M059J (cell line): Measurements from ENCODE around the gene MCM3. TPM values are rescaled to one million over a fixed set of nuclear protein-coding genes. Genes with fewer than 3 reads are reported as not detected.

Experiments
- DNase-seq: peaks from one replicate; pipeline ENCODE4 v3.0.0-alpha.2; 2012; ENCODE audit warnings: low read depth
- total RNA-seq: library from RNA; depleted of rRNA; stranded (reverse); fragments of >200 nt; shearing (Covaris generic); gene quantifications from 2 replicates; pipeline ENCODE4 v1.2.3, GENCODE V29; 2014; rRNA removed

Gene MCM3
- total RNA-seq, result 135 and 211 TPM in 2 replicates

DNA sequence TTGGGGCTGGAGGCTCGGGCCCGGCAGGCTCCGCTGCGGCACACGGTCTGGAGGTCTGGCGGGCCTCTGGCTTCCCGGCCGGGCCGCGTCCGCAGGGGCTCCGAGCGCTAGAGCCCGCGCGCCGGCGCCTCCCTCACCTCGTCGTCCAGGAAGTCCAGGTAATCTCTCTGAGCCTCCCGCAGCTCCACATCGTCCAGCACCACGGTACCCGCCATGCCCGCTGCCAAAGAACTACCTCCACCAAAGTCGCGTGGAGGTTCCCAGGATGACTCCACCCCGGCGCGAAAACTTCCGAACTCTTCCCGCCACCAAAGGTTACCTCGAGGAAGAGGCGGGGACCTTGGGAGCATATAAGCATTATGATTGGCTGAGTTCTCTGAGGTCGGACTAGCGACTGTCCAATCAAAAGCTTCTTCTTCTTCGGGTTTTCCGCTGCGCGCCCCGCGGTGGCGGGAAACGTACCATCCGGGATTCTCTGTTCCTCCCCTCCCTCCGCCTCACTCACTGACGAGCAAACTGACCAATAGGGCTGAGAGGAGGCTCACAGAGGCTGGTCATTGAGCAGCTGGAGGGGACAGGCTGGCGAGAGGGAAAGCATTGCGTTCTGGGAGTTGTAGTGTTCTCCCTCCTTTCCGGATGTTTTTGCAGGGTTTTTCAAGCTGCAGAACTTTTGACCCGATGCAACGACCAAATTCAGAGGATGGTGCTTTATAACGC, at the start of gene MCM3:
TSS of gene MCM3 (minus strand) at position 283 of the 717 bp plus-strand sequence. CDS start at position 215, 68 bp downstream.
- peak; percentile 100 for DNase-seq

GRCh38 chr6:52333840-52334200, 49.3 kb upstream of the MCM3 start:
- DNase-seq, result peak; percentile 30

DNA sequence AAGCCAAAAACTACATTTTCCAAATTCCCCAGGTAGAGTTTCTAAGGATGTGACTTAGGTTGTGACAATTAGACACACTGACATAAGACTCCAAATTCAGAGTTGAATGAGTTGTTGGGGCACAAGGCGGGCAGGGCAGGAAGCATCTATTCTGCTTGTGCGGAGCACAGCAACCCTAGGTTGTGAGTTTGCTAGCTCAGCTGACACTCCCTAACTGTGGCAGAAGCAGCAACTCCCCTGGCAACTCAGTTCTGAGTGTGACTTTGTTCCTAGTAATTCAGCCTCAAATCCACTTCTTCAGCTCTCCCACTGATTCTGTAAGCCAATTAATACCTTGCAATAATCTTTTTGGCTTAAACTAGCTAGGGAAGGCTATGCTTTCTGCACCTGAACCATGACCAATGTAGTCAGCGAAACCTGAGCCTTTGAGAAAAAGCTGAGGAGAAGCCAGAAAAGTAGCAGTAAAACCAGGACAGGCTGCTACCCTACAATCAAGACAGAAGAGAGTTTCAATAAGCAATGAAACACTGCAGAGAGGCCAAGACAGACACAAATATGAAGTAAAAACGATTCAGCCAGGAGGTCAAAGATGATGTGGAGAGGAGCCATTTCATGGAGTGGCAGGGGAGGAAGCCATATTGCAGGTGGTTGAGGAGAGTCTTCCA, 47.4 kb upstream of the MCM3 start:
- no peak for DNase-seq

- DNase-seq, result no peak
Measured at GRCh38 chr6:52330470-52330869, 45.9 kb upstream of the MCM3 start.

GRCh38 chr6:52328729-52329128, 44.2 kb upstream of the MCM3 start:
- DNase-seq, result no peak

- DNase-seq, result no peak
Measured at GRCh38 chr6:52328303-52328662, 43.7 kb upstream of the MCM3 start.

DNA sequence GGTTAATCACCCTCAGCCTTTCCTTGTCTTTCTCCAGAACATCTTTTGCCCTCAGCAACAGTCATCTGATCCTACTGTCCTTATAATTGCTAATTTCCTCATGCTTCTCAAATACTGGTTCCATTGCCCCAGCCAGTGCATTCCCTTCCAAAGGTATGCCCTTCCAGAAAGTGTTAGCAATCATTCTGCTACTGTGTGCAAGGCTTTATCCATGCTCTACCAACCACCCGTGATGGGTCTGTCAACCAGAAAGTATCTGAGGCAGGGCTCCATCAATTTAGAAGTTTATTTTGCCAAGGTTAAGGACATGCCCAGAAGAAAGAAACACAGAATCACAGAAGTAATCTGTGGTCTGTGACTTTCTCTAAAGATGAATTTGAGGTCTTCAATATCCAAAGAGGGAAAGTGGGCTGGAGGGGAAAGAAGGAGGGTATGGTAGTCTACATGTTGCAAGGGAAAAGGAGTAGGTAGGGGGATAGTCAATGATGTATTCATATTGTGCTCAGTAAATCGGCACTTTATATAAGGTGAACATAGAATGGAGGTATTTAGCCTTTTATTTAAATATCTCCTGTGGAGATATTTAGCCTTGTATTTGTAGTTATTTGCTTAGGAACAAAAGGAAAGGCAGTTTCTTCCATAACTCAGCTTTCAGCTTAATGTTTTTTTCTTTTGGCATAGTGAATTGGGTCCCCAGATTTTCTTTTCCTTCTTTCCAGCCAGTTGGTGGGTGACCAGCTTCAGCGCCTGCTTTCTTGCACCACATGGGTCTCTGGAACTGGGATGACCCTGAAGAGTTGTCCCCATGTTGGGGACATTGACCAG, 42.2 kb upstream of the MCM3 start:
- DNase-seq, result no peak

DNA sequence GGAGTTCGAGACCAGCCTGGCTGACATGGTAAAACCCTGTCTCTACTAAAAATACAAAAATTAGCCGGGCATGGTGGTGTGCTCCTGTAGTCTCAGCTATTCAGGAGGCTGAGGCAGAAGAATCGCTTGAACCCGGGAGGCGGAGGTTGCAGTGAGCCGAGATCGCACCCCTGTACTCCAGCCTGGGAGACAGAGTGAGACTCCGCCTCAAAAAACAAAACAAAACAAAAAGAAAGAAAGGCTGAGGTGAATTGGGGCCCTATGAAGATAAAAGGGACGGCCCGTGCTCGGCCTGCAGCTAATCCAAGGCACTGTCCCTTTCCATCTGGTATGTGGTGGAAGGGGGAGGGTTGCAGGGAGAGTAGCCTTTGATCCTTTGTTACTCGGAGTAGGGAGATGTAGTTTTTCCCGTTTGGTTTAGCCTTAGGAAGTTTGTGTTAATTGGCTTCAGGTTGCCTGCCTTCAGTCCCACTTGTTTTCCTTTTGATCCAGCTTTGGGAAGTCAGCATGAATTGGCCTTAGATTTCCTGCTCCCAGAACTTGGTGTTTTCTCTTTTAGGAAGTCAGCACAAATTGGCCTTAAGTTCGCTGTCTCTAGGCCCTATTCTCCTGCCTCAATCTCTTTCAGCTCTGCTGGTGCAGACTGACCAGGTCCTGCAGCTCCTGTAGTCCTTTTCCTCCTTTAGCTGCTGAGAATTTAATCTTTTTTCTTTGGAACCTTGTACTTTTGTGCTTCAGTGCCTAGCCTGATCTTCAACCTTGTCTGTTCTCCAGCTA, 41.3 kb upstream of the MCM3 start:
- DNase-seq, result no peak

DNA sequence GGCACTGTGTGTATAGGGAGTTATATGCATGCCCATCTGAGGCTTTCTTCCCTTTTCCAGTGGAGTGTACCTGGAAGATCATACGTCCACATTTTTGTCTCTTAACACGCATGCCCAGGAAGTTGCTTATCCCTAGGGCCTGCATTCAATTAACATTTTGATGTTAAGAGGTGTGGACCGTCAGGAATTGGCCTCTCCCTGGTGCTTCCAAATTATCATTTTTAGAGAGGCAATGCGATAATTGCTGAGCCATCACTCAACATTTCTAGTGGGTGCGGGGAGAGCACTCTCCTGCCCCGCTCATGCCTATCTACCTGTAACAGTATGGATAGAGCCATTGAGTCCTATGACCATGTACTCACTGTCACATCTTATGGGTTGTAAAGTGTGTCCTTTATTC, 39.6 kb upstream of the MCM3 start:
- no peak for DNase-seq

- DNase-seq, result peak; percentile 67
Measured at GRCh38 chr6:52317841-52318581, 33.5 kb upstream of the MCM3 start.

DNA sequence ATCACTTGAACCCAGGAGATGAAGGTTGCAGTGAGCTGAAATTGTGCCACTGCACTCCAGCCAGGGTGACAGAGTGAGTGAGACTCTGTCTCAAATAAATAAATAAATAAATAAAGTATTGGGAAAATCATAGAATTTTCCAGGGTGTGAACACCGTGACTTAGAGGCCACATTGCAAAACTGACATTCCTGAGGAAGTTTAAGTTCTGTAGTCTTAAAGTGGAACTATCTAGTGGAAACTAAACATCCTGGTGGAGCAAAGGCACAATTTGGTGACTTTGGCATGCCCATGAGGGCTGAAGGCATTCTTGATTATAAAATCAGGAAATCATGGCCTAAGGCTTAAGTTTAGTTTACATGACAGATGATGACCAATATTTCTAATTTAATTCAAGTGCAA, 32.7 kb upstream of the MCM3 start:
- no peak for DNase-seq

DNA sequence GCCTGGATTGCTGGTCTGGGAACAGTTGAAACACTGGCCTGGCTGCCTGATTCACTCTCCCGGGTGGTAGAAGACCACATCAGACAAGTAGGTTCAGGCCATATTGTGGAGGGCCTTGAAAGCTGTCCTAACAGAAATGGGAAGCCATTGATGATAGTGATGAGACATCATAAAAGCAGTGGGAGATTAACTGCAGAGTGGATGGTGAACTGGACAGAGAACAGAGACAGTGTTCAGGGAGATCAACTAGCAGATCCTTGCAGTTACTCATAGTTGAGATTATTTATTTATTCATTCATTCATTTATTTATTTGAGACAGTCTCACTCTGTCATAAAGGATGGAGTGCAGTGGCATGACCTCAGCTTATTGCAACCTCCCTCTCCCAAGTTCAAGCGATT, 30.2 kb upstream of the MCM3 start:
- DNase-seq, result no peak

GRCh38 chr6:52312461-52312860, 27.9 kb upstream of the MCM3 start:
- no peak for DNase-seq

DNA sequence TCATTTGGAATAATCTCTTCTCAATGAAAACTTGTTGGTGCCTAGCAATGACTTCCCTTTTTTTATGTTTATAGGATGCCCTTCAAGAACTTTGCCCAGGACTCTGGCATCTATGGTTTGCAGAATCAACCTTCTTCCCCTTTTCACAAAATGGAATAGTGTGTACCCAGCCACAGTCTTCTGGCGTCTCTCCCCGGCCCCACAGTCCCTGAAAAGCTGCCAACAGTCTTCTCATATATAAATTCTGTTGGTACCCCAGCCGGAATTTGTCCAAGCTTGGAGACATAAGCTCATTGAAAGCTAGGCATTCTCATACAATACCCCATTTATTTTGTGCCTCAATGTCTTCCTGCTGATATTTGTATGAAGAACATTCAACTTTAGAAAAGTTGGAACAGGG, 26.4 kb upstream of the MCM3 start:
- no peak for DNase-seq

DNA sequence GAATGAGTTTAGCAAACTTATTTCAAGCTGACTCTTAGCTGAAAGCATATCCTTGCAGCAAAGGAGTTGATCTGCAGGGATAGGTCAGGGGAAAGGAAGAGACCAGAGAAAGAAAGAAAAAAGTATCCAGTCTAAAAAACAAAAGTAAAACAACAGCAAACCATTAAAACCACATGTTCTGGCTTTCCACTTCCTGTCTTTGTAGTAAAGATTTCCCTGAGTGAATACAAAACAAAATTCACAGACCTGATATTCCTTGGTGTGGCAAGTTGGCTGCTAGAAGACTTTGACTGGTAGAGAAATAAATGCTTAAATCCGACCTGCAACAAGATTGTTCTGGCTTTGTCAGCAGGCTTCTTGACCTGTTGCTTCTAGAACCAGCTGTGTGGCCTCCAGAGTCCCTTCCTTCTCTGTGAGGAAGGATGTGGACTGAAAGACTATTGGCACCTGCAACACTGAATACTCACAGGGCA, 23.4 kb upstream of the MCM3 start:
- DNase-seq, result no peak

- no peak for DNase-seq
Measured at GRCh38 chr6:52306972-52307870, 22.7 kb upstream of the MCM3 start.

DNA sequence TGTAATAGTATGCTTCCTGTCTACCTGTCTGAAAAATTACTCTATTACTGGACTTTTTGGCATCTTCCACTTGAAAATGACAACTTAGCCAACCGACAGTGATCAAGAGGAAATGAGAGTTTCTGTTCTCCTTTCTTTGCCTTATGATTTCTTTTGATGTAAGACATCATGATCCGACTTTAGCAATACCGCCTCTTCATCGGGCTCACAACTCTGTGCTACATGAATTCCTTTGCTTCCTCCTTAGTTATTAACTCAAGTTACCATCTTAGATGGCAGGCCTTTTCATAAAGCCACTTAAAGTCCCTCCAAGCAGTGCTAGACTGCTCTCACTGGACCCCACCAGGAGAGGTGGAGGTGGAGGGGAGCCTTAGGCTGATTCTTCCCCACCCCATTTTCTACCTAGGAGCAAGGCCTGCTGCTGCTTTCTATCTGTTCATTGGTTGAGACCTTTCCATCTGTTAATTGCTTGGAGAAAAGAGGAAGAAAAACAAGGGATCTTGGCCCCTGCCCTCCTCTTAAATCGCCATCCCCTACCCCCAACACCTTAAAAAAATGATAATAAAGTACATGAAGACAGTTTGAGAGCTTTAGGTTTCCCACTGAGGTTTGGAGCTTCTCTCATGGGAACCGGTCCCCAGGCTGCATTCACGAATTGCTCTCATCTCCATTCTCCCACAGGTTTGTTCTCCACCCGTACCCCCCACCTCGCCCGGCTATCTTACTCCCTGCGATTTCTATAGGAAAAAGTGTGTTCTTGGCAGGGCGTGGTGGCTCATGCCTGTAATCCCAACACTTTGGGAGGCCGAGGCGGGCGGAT, 21.6 kb upstream of the MCM3 start:
- DNase-seq, result no peak

DNA sequence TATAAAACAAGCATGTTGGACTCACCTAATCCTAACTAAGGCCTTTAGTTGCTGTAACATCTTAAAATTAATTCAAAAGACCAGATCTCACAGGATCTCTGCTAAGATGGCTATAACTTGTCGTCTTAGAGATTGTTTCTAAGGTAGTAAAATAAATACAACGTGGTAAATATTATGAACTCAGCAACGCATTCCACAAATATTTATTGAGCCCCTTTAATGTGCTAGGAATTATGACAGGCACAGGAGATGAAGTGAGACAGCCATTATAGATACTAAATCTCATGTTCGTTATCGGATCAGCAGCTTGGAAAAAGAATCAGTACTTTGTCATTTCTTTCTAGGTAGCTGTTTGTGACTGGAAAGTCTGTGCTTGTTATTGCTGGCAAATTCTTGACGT, 20.9 kb upstream of the MCM3 start:
- no peak for DNase-seq

DNA sequence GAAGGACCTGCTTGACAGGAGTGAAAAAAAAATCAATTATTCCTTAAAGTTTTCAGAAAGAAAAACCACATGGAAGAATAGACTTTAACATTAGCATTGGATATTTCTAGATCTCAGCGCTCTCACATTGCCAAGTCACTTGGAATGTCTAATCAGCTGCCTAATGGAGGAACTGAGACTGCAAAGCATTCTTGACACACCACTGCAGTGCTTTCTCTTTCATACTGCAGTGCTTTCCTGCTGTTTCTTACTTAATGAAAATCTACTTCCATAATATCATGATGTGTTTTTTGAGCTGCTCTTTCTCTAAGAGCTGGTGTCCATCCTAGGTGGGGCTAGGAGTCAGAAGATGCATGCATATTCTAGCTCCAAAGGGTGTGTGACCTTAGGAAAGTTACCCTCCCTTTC, 20.4 kb upstream of the MCM3 start:
- peak; percentile 27 for DNase-seq
